GM19395 (cell line): ENCODE measurements around the gene ZMYM3.
A peak's percentile ranks its signal among the peaks of the same experiment; 100 is the strongest.
"Not testable (repeated sequence)": the region's sequence is repeated elsewhere in the genome, so short reads cannot be mapped to it uniquely, and the experiment has no call there.

Experiments
- ATAC-seq: cut with Tn5 transposase; IDR thresholded peaks from one replicate; pipeline ENCODE4 v1.9.1; 2021; ENCODE audit warnings: mild to moderate bottlenecking, moderate library complexity; ENCODE audit not compliant: unreplicated experiment

The ZMYM3 gene

GRCh38 chrX:71254092-71254963 lies at the start of gene ZMYM3:
TSS of gene ZMYM3 (minus strand) at chrX:71254140. CDS start at chrX:71253255, 885 bp downstream.
- peak; percentile 73 for ATAC-seq

- ATAC-seq = no peak
Observed at GRCh38 chrX:71302461-71303213, 48.7 kb upstream of the ZMYM3 start.

- ATAC-seq = no peak
Observed at GRCh38 chrX:71301195-71301924, 47.4 kb upstream of the ZMYM3 start, which contains the start of gene ITGB1BP2. TSS of gene ITGB1BP2 (plus strand) at chrX:71301750. CDS start at chrX:71301807, 57 bp downstream.

GRCh38 chrX:71300495-71300894 lies 46.6 kb upstream of the ZMYM3 start:
- not testable (repeated sequence) for ATAC-seq

GRCh38 chrX:71300064-71300463 lies 46.1 kb upstream of the ZMYM3 start:
- not testable (repeated sequence) for ATAC-seq

GRCh38 chrX:71298119-71298518 lies 44.2 kb upstream of the ZMYM3 start:
- ATAC-seq = no peak

- ATAC-seq = no peak
Observed at GRCh38 chrX:71296806-71297205, 42.9 kb upstream of the ZMYM3 start.

- no peak for ATAC-seq
Observed at GRCh38 chrX:71292669-71293365, 38.9 kb upstream of the ZMYM3 start.

- ATAC-seq = no peak
Observed at GRCh38 chrX:71291381-71291780, 37.4 kb upstream of the ZMYM3 start.

- no peak for ATAC-seq
Observed at GRCh38 chrX:71285929-71286328, 32.0 kb upstream of the ZMYM3 start.

GRCh38 chrX:71283403-71284143 lies 29.6 kb upstream of the ZMYM3 start, which contains the start of gene NONO:
TSS of gene NONO (plus strand) at chrX:71283635. CDS start at chrX:71290638, 7,003 bp downstream.
- peak; percentile 84 for ATAC-seq

GRCh38 chrX:71282514-71283402 lies 28.8 kb upstream of the ZMYM3 start:
- peak; percentile 38 for ATAC-seq

- not testable (repeated sequence) for ATAC-seq
Observed at GRCh38 chrX:71281300-71281699, 27.4 kb upstream of the ZMYM3 start.

GRCh38 chrX:71272313-71272712 lies 18.4 kb upstream of the ZMYM3 start:
- not testable (repeated sequence) for ATAC-seq

- ATAC-seq = no peak
Observed at GRCh38 chrX:71269801-71270395, 16.0 kb upstream of the ZMYM3 start.

- ATAC-seq = not testable (repeated sequence)
Observed at GRCh38 chrX:71268624-71269023, 14.7 kb upstream of the ZMYM3 start.

- ATAC-seq = no peak
Observed at GRCh38 chrX:71256856-71257255, 2.9 kb upstream of the ZMYM3 start.

- no peak for ATAC-seq
Observed at GRCh38 chrX:71256051-71256450, 2.1 kb upstream of the ZMYM3 start.
